HEK293 (cell line): ENCODE measurements around the gene METRNL.

Experiments used
- CTCF ChIA-PET: fragments of 350-600 bp; formaldehyde crosslinking; extraction: SDS; loops from one replicate; lab custom pipeline; 2021; ENCODE audit warnings: antibody characterized with exemption; lab: Yijun Ruan, JAX
- POLR2A ChIA-PET: fragments of 300-600 bp; formaldehyde crosslinking; extraction: SDS; loops from one replicate; lab custom pipeline; 2020; ENCODE audit warnings: antibody characterized with exemption, inconsistent platforms; lab: Yijun Ruan, JAX
- H3K27ac ChIP-seq: fragments of 200-500 bp; sonication (Bioruptor generic); 2 replicates; pipeline ENCODE4 v1.5.1; 2014; ENCODE audit warnings: low read depth, low read length, control low read depth, inconsistent platforms; ENCODE audit errors: extremely low read depth
- H3K36me3 ChIP-seq, 2 experiments: fragments of 200-500 bp in 1 of 2; sonication (Bioruptor generic) in 1 of 2; 1 replicate in 1 of 2; 2 replicates in 1 of 2; pipeline ENCODE4 v1.5.1; 2014 to 2017; ENCODE audit warnings: inconsistent platforms in 2 of 2, low read length in 2 of 2; ENCODE audit not compliant: control insufficient read depth in 2 of 2, insufficient read depth in 1 of 2
- H3K4me1 ChIP-seq: fragments of 200-500 bp; sonication (Bioruptor generic); 2 replicates; pipeline ENCODE4 v1.5.1; 2014; ENCODE audit warnings: mild to moderate bottlenecking, low read length, inconsistent platforms; ENCODE audit not compliant: control insufficient read depth, insufficient read depth
- H3K4me3 ChIP-seq: 2 replicates; pipeline ENCODE4 v1.5.1; 2011; ENCODE audit warnings: low read depth, mild to moderate bottlenecking, control low read depth, low read length, moderate library complexity
- H3K9me3 ChIP-seq: fragments of 200-500 bp; sonication (Bioruptor generic); 2 replicates; pipeline ENCODE4 v1.5.1; 2014; ENCODE audit warnings: low read depth, low read length, inconsistent platforms; ENCODE audit not compliant: control insufficient read depth, insufficient read depth
- HOXA7 ChIP-seq: sonication (generic); formaldehyde crosslinking; IDR thresholded peaks from 2 replicates; pipeline ENCODE4 v1.8.1; 2022; ENCODE audit warnings: missing genetic modification reagents, borderline replicate concordance
- HOXC10 ChIP-seq: sonication (generic); formaldehyde crosslinking; IDR thresholded peaks from 2 replicates; pipeline ENCODE4 v1.8.1; 2023; ENCODE audit warnings: mild to moderate bottlenecking, missing genetic modification reagents
- KLF1 ChIP-seq: fragments of 450-650 bp; formaldehyde crosslinking; IDR thresholded peaks from 2 replicates; pipeline ENCODE4 v1.5.1; 2016; ENCODE audit warnings: missing biosample characterization, missing genetic modification characterization
- KLF8 ChIP-seq: fragments of 450-650 bp; formaldehyde crosslinking; IDR thresholded peaks from 2 replicates; pipeline ENCODE4 v1.5.1; 2016; ENCODE audit warnings: missing biosample characterization, missing genetic modification characterization
- MZF1 ChIP-seq: fragments of 450-650 bp; formaldehyde crosslinking; IDR thresholded peaks from 2 replicates; pipeline ENCODE4 v1.5.1; 2017; ENCODE audit warnings: missing biosample characterization, missing genetic modification characterization, borderline replicate concordance
- OSR2 ChIP-seq: fragments of 450-650 bp; formaldehyde crosslinking; IDR thresholded peaks from 2 replicates; pipeline ENCODE4 v1.5.1; 2016; ENCODE audit warnings: missing biosample characterization, missing genetic modification characterization
- SALL2 ChIP-seq: fragments of 450-650 bp; formaldehyde crosslinking; IDR thresholded peaks from 2 replicates; pipeline ENCODE4 v1.5.0; 2017; ENCODE audit warnings: missing biosample characterization, mild to moderate bottlenecking, missing genetic modification characterization, borderline replicate concordance
- TRIM28 ChIP-seq: IDR thresholded peaks from 2 replicates; pipeline ENCODE4 v1.6.1; 2011; ENCODE audit warnings: low read length, control low read depth, borderline replicate concordance
- ZBTB20 ChIP-seq: fragments of 450-650 bp; formaldehyde crosslinking; IDR thresholded peaks from 2 replicates; pipeline ENCODE4 v1.5.1; 2016; ENCODE audit warnings: missing biosample characterization, missing genetic modification characterization
- ZNF140 ChIP-seq: fragments of 450-650 bp; formaldehyde crosslinking; IDR thresholded peaks from 2 replicates; pipeline ENCODE4 v1.5.1; 2016; ENCODE audit warnings: missing biosample characterization, missing genetic modification characterization
- ZNF146 ChIP-seq: fragments of 450-650 bp; formaldehyde crosslinking; IDR thresholded peaks from 2 replicates; pipeline ENCODE4 v1.5.1; 2016; ENCODE audit warnings: missing biosample characterization, missing genetic modification characterization
- ZNF157 ChIP-seq: fragments of 450-650 bp; formaldehyde crosslinking; IDR thresholded peaks from 2 replicates; pipeline ENCODE4 v1.5.1; 2016; ENCODE audit warnings: missing biosample characterization, missing genetic modification characterization
- ZNF184 ChIP-seq: fragments of 450-650 bp; IDR thresholded peaks from 2 replicates; pipeline ENCODE4 v1.5.1; 2018; ENCODE audit warnings: missing biosample characterization, mild to moderate bottlenecking, missing genetic modification characterization
- ZNF19 ChIP-seq: fragments of 450-650 bp; formaldehyde crosslinking; IDR thresholded peaks from 2 replicates; pipeline ENCODE4; 2016; ENCODE audit warnings: missing biosample characterization, missing genetic modification characterization, low read depth
- ZNF510 ChIP-seq: fragments of 450-650 bp; formaldehyde crosslinking; IDR thresholded peaks from 2 replicates; pipeline ENCODE4 v1.5.1; 2018; ENCODE audit warnings: mild to moderate bottlenecking, missing genetic modification characterization, missing biosample characterization; ENCODE audit not compliant: insufficient replicate concordance
- ZNF571 ChIP-seq: fragments of 450-650 bp; formaldehyde crosslinking; IDR thresholded peaks from 2 replicates; pipeline ENCODE4 v1.5.0; 2017; ENCODE audit warnings: missing biosample characterization, missing genetic modification characterization
- ZNF596 ChIP-seq: fragments of 450-650 bp; IDR thresholded peaks from 2 replicates; pipeline ENCODE4 v1.5.0; 2018; ENCODE audit warnings: missing biosample characterization, mild to moderate bottlenecking, missing genetic modification characterization, moderate library complexity
- ZNF837 ChIP-seq: fragments of 450-650 bp; formaldehyde crosslinking; IDR thresholded peaks from 2 replicates; pipeline ENCODE4 v1.5.1; 2016; ENCODE audit warnings: missing biosample characterization, missing genetic modification characterization
- TF ChIP-seq, protein P1 (sequence below): fragments of 450-650 bp; formaldehyde crosslinking; IDR thresholded peaks from 2 replicates; pipeline ENCODE4 v1.5.1; 2016; ENCODE audit warnings: missing biosample characterization, missing genetic modification characterization
- TF ChIP-seq, protein P2 (sequence below): fragments of 450-650 bp; formaldehyde crosslinking; IDR thresholded peaks from 2 replicates; pipeline ENCODE4 v1.5.1; 2016; ENCODE audit warnings: missing biosample characterization, missing genetic modification characterization
- TF ChIP-seq, protein P3 (sequence below): fragments of 450-650 bp; formaldehyde crosslinking; IDR thresholded peaks from 2 replicates; pipeline ENCODE4 v1.5.1; 2017; ENCODE audit warnings: missing biosample characterization, missing genetic modification characterization
- TF ChIP-seq, protein P4 (sequence below): fragments of 450-650 bp; formaldehyde crosslinking; IDR thresholded peaks from 2 replicates; pipeline ENCODE4; 2016; ENCODE audit warnings: missing biosample characterization, missing genetic modification characterization
- TF ChIP-seq, protein P5 (sequence below): fragments of 450-650 bp; formaldehyde crosslinking; IDR thresholded peaks from 2 replicates; pipeline ENCODE4 v1.5.1; 2016; ENCODE audit warnings: missing biosample characterization, missing genetic modification characterization

The METRNL gene

DNA sequence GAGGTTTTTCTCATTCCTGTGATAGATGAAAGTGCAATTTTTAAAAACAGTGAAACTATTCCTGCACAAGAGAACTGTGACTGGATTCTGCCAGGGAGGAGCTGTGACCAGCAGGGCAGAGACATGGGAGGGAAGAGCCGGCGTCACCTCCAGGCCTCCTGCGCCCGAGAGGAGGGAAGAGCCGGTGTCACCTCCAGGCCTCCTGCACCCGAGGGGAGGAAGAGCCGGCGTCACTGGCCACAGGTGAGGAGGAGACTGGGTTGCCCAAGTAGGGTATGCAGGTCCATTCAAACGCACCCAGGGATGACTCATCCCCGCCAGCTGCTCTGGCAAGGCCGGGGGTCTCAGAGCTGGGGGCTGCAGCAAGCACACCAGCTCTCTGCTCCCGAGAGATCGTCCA is 56.7 kb downstream of the METRNL start:
- CTCF ChIA-PET = no interaction called here
- no peak for TF ChIP-seq ZNF157 (tag by site-specific recombination)
- Histone ChIP-seq H3K9me3 (no peaks in the 10 kb centered on the region; the same call in 1 of the 2 replicates), H3K4me1 (no peaks in the 10 kb centered on the region), H3K27ac (no peak overlapping the region), H3K4me3 (no peak overlapping the region), H3K36me3 (no peaks in the 10 kb centered on the region)
- POLR2A ChIA-PET = no interaction called here

DNA sequence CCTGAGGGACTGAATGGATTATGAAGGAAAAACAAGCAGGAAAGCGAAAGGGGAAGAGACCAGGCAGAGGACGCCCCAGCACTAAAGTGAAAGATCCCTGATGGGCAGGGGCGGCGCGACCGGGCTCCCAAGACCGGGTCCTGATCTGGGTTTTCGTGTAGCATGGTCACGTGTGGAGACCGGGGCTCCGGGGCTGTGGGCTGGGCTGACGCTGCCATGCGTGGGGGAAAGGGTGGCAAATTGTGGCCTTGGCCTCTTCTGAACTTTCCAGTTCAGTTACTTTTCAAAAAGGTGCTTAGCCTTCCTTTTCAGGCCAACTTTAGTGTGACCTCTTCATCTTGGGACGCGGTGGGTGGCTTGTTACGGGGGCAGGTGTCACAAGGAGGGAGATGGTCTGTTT is 57.5 kb downstream of the METRNL start:
- Histone ChIP-seq H3K9me3 (no peaks in the 10 kb centered on the region; the same call in 1 of the 2 replicates), H3K27ac (no peak overlapping the region), H3K4me1 (no peaks in the 10 kb centered on the region), H3K4me3 (no peak overlapping the region), H3K36me3 (no peaks in the 10 kb centered on the region)
- CTCF ChIA-PET = no interaction called here
- POLR2A ChIA-PET = no interaction called here
- no peak for TF ChIP-seq ZNF19 (tag by site-specific recombination)
- TF ChIP-seq, protein P1, sequence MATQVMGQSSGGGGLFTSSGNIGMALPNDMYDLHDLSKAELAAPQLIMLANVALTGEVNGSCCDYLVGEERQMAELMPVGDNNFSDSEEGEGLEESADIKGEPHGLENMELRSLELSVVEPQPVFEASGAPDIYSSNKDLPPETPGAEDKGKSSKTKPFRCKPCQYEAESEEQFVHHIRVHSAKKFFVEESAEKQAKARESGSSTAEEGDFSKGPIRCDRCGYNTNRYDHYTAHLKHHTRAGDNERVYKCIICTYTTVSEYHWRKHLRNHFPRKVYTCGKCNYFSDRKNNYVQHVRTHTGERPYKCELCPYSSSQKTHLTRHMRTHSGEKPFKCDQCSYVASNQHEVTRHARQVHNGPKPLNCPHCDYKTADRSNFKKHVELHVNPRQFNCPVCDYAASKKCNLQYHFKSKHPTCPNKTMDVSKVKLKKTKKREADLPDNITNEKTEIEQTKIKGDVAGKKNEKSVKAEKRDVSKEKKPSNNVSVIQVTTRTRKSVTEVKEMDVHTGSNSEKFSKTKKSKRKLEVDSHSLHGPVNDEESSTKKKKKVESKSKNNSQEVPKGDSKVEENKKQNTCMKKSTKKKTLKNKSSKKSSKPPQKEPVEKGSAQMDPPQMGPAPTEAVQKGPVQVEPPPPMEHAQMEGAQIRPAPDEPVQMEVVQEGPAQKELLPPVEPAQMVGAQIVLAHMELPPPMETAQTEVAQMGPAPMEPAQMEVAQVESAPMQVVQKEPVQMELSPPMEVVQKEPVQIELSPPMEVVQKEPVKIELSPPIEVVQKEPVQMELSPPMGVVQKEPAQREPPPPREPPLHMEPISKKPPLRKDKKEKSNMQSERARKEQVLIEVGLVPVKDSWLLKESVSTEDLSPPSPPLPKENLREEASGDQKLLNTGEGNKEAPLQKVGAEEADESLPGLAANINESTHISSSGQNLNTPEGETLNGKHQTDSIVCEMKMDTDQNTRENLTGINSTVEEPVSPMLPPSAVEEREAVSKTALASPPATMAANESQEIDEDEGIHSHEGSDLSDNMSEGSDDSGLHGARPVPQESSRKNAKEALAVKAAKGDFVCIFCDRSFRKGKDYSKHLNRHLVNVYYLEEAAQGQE = no peak
- no peak for TF ChIP-seq OSR2 (tag by site-specific recombination)
- TF ChIP-seq KLF8 = no peak
- no peak for TF ChIP-seq ZNF140
- no peak for TF ChIP-seq HOXA7 (CRISPR knock-in tag)
- TF ChIP-seq, all 188 proteins: peak for 0

DNA sequence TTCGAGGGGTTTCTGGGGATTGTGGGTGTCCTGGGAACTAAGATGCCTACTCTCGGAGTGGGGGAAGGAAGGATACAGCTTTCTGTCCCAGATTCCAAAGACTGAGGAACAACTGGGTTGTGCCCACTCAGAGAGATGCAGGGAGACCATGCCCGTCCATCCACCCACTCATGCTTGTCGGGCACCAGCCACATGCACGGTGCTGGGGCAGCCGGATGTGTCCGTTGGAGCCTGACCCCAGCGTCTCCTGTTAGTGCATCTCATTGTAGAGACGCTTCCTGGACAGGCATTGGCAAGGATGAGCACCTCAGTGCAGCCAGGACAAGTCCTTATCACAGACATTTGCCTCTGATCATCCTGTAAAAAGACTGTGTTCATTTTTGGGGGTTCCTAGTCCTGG is 58.1 kb downstream of the METRNL start:
- Histone ChIP-seq H3K9me3 (no peaks in the 10 kb centered on the region; the same call in 1 of the 2 replicates), H3K4me3 (no peak overlapping the region), H3K36me3 (no peaks in the 10 kb centered on the region), H3K4me1 (no peaks in the 10 kb centered on the region), H3K27ac (no peak overlapping the region)
- CTCF ChIA-PET = no interaction called here
- TF ChIP-seq, protein P2, sequence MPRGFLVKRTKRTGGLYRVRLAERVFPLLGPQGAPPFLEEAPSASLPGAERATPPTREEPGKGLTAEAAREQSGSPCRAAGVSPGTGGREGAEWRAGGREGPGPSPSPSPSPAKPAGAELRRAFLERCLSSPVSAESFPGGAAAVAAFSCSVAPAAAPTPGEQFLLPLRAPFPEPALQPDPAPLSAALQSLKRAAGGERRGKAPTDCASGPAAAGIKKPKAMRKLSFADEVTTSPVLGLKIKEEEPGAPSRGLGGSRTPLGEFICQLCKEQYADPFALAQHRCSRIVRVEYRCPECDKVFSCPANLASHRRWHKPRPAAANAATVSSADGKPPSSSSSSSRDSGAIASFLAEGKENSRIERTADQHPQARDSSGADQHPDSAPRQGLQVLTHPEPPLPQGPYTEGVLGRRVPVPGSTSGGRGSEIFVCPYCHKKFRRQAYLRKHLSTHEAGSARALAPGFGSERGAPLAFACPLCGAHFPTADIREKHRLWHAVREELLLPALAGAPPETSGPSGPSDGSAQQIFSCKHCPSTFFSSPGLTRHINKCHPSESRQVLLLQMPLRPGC (tag by site-specific recombination) = no peak
- TF ChIP-seq KLF1 (tag by site-specific recombination) (no peak), ZNF184 (no peak), ZNF837 (tag by site-specific recombination) (no peak), MZF1 (no peak), SALL2 (no peak), ZBTB20 (no peak), ZNF146 (tag by site-specific recombination) (no peak), TRIM28 (no peak), ZNF510 (tag by site-specific recombination) (no peak), ZNF596 (tag by site-specific recombination) (no peak), HOXC10 (no peak), ZNF571 (no peak)
- TF ChIP-seq, protein P3, sequence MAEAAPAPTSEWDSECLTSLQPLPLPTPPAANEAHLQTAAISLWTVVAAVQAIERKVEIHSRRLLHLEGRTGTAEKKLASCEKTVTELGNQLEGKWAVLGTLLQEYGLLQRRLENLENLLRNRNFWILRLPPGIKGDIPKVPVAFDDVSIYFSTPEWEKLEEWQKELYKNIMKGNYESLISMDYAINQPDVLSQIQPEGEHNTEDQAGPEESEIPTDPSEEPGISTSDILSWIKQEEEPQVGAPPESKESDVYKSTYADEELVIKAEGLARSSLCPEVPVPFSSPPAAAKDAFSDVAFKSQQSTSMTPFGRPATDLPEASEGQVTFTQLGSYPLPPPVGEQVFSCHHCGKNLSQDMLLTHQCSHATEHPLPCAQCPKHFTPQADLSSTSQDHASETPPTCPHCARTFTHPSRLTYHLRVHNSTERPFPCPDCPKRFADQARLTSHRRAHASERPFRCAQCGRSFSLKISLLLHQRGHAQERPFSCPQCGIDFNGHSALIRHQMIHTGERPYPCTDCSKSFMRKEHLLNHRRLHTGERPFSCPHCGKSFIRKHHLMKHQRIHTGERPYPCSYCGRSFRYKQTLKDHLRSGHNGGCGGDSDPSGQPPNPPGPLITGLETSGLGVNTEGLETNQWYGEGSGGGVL (tag by site-specific recombination) = no peak
- TF ChIP-seq, protein P4, sequence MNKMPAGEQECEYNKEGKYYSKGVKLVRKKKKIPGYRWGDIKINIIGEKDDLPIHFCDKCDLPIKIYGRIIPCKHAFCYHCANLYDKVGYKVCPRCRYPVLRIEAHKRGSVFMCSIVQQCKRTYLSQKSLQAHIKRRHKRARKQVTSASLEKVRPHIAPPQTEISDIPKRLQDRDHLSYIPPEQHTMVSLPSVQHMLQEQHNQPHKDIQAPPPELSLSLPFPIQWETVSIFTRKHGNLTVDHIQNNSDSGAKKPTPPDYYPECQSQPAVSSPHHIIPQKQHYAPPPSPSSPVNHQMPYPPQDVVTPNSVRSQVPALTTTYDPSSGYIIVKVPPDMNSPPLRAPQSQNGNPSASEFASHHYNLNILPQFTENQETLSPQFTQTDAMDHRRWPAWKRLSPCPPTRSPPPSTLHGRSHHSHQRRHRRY (tag by site-specific recombination) = no peak
- TF ChIP-seq, protein P5, sequence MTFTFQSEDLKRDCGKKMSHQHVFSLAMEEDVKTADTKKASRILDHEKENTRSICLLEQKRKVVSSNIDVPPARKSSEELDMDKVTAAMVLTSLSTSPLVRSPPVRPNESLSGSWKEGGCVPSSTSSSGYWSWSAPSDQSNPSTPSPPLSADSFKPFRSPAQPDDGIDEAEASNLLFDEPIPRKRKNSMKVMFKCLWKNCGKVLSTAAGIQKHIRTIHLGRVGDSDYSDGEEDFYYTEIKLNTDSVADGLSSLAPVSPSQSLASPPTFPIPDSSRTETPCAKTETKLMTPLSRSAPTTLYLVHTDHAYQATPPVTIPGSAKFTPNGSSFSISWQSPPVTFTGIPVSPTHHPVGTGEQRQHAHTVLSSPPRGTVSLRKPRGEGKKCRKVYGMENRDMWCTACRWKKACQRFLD (tag by site-specific recombination) = no peak
- POLR2A ChIA-PET = no interaction called here
